Stimulated activated CD4-positive, alpha-beta T cell treated with anti-CD3 and anti-CD28 coated beads, Interleukin-2, amount 100 ng/mL, for 4 hours (primary cell): Measurements from ENCODE around the gene SPTB.

Experiments
- DNase-seq: peaks from one replicate; pipeline ENCODE4 v3.0.0-alpha.2; 2020; ENCODE audit warnings: low read depth

Gene SPTB

DNA sequence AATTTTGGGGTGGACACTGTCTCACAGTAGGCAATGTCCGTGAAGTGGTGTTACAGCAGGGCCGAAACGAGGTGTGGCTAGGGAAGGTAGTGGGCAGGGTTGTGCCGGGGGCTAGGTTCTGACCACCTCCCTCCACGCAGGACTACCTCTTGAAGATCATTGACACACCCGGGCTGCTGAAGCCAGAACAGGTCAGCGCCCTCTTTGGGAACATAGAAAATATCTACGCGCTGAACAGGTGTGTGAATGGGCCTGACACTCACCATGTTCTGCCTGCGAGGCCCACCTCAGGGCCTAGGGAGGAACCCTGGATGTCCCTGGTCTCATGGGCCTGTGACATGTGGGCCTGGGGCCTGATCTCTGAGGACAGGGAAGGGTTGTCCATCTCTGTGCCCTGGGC lies 150.9 kb downstream of the SPTB start:
- no peak for DNase-seq

- DNase-seq = no peak
Measured at GRCh38 chr14:64728106-64728505, 151.6 kb downstream of the SPTB start.

GRCh38 chr14:64727551-64728071 lies 152.1 kb downstream of the SPTB start:
- no peak for DNase-seq

- DNase-seq = no peak
Measured at GRCh38 chr14:64726585-64726890, 153.2 kb downstream of the SPTB start.

DNA sequence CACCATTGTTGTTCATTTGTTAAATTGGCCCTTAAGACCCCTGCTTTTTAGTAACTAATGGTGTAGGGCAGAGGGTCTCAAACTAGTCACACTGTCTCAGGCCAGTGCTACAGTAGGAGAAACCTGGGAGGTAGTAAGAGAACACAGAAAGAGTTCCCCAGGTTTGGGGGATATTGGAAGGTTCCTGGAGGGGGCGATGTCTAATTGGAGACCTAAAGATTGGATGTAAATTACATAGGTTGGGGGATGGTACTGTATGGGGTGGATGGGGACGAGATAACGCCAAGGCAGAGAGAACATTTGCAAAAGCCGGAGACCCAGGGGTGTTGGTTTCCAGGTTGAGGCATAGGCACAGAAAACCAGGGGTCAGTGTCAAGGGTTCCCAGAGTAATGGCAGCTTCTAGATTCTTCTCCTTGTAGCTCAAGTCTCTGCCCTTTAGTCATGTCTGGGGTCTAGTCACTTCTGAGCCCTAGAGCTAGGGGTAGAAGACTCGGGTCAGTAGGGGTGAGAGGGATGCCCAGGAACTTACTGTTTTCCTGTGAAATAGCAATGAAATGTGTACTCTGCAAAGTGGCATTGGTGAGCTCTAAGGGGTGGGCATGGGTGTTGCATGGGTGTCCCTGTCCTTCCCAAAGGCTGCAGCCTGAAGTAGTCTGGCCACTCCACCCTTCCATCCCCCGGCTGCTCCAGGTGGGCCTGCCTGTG lies 153.7 kb downstream of the SPTB start:
- DNase-seq = no peak

- DNase-seq = no peak
Measured at GRCh38 chr14:64725261-64725815, 154.4 kb downstream of the SPTB start.

- DNase-seq = no peak
Measured at GRCh38 chr14:64724578-64724930, 155.2 kb downstream of the SPTB start.

DNA sequence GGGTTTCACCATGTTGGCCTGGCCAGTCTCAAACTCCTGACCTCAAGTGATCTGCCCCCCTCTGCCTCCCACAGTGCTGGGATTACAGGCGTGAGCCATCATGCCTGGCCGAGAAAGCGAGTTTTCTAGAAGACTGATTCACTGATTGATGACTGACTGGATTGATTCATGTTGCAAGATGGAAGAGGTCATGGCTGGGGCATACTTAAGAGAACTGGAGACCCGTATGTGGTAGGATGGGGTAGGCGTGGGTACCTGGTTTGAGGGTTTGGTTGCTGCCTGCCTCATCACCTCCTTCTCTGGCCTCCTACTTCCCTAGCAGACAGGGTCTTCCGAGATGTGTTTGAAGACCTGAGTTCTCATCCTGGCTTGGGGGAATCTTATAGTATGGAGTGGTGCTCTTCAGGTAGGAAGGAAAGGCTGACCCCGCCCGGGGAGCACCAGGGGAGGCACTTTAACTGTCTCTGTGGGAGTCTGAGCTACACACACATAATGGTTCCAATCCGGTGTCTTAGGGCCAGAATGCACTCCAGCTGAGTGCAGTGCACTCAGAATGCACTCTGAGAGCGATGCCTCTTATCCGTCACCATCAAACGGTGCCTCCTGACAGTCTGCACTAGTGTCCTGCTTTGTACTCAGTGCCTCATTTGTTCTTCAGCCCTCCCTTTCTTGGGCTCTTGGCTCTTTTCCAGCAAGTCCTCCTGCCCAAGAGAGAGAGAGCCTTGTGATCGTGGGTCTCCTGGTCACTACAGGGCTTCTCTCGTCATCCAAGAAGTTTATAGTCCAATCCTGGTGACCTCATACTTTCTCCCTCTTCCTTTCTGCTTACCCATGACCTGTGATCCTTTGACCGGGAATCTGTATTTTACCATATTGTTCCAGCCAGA lies 155.8 kb downstream of the SPTB start:
- no peak for DNase-seq

- no peak for DNase-seq
Measured at GRCh38 chr14:64722842-64723447, 156.8 kb downstream of the SPTB start.

DNA sequence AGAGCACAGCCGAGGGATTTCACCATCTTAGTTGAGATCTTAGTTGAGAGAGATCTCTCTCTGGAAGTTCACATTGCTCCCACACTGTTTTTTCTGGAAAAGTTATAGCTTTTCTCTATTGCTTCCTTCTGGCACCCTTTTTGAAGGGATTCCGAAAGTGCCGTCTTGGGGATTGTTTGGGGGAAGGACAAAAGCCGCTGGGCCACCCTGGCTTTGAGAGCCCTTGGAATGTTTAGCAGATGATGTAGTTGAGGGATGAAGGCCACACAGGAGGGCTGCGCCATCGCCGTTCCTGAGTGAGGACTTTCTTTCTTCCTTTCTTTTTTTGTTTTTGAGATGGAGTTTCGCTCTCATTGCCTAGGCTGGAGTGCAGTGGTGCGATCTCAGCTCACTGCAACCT lies 157.8 kb downstream of the SPTB start:
- no peak for DNase-seq

DNA sequence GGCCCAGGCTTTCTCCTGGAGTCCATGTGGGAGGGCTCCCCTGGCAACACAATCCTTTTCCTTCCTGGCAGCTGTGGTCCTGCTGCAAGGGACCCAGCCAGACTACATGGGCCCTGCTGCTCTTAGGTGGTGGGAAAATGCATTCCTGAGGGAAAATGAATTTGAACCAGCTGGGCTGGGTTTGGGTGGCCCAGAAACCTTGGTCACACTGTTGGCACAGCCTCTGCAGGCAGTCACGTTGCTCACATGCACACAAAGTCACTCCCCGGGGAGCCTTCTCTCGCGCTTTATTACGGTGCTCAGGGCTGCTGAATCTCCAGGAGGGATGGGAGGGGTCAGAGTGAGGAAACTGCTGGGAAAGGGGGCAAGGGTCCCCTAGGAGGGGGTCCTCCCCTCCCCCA lies 158.3 kb downstream of the SPTB start:
- DNase-seq = no peak

- DNase-seq = no peak
Measured at GRCh38 chr14:64720131-64720576, 159.6 kb downstream of the SPTB start.

DNA sequence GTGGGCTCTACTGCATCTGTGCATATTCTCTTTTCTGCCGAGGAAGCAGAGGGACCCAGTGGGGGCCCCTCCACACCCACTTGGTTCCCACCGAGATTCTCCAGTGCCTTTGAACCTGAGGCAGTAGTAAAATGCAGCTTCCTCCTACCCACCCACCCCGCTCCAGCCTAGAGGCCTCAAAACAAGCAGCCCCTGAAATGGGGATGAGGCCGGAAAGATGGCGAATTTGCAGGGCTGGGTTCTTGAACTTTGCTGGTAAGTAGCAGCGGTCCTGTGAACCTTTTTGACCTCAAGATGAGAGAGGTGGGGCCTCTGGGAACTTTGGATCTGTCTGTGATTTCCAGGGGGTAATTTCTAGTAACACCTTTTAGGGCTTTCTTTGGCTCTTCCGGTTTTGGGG lies 160.1 kb downstream of the SPTB start:
- DNase-seq = no peak

DNA sequence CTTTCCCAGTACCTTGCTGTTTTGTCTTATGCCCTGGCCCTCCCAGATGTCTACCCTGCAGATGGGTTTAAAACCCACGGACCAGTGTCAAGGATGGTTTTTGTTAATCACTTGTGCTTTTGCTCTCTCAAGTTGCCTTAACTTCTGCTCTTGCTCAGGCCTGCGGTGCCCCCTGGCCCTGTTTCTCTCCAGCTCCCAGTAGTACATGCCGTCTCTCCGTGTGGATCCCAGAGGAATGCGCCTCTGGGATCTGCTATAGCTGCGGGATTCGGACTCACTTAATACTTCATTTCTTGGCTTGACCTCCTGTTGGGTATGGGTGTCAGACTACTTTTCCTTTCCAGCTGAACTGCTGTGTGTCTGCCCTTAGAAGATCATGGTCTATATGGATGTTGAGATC lies 160.9 kb downstream of the SPTB start:
- no peak for DNase-seq

GRCh38 chr14:64717870-64718269 lies 161.8 kb downstream of the SPTB start:
- DNase-seq = no peak

DNA sequence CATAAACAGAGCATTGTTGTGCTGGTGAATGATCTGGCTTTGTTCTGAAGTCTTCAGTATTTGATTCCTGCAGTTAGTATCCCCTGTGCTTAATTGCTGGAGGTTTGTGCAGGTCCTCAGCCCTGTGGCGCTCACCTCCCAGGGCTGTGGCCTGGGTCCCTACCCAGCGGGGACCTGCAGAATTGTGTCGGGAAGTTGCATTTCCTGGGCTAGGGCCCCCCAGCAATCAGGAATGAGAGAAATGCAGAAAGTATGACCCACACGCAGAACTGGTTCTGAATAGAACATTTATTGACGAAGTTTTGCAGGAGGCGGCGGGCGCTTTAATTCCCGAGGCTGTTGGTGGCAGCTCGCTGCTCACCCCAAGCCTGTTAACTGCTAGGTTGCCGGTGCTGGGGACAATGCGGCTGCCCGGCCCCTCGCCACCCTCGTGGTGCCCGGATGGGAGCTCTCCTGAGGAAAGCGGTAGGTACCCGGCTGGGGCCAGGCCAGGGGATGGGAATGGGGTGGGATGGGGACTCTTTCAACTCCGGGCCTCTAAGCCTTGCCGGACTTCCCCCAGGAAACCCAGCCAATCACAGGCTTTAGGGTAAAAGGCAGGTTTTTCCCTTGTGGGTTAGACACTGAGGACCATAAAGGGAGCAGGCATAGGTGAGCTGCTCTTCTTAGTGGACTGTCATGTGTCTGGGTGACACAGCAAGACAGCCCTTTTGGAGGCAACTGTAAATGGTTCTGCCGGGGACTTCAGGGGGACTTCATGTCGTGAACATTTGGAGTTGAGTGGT lies 163.9 kb downstream of the SPTB start:
- no peak for DNase-seq

- no peak for DNase-seq
Measured at GRCh38 chr14:64715146-64715627, 164.5 kb downstream of the SPTB start.

GRCh38 chr14:64714432-64715025 lies 165.2 kb downstream of the SPTB start:
- DNase-seq = no peak

- no peak for DNase-seq
Measured at GRCh38 chr14:64713677-64714076, 166.0 kb downstream of the SPTB start.

DNA sequence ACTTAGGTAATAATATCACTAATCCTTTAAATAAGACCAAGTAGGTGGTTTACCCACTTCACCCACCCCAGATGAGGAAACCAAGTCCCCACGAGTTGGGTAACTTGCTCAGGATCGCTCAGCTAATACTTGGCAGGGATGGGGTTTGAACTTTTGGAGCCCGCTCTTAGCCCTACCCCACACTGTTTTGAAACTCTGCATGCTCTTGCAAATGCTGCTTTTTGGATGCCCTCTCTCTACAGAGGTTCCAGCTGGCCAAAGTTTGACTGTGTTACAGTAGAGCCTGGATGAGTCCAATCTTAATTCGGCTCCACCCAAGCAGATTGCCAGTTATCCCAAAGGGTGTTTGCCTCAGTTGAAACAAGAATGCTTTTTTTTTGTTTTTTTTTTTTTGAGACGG lies 168.7 kb downstream of the SPTB start:
- no peak for DNase-seq

DNA sequence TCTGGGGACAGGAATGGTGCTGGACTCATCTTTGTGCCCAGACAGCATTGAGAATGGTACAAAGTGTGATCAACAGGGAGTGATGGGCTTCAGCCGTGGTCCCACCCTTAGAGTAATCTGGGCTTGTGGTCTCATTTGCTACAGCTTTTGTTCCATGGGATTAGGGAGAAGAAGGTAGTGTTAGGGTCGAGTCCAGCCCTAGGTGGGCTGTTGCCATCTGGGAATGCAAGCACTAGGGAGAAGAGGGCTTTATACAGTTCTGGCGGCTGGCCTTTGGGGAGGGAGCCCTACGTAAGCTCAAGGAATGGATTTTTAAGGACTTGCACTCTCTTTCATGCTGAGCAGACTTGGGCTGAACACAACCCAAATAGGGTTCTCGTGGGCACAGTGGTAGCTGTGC lies 170.6 kb downstream of the SPTB start:
- no peak for DNase-seq
